Measurements from ENCODE around the gene CCDC80. TPM values are rescaled to one million over a fixed set of nuclear protein-coding genes. Genes with fewer than 3 reads are reported as not detected.

Gene CCDC80, protein sequence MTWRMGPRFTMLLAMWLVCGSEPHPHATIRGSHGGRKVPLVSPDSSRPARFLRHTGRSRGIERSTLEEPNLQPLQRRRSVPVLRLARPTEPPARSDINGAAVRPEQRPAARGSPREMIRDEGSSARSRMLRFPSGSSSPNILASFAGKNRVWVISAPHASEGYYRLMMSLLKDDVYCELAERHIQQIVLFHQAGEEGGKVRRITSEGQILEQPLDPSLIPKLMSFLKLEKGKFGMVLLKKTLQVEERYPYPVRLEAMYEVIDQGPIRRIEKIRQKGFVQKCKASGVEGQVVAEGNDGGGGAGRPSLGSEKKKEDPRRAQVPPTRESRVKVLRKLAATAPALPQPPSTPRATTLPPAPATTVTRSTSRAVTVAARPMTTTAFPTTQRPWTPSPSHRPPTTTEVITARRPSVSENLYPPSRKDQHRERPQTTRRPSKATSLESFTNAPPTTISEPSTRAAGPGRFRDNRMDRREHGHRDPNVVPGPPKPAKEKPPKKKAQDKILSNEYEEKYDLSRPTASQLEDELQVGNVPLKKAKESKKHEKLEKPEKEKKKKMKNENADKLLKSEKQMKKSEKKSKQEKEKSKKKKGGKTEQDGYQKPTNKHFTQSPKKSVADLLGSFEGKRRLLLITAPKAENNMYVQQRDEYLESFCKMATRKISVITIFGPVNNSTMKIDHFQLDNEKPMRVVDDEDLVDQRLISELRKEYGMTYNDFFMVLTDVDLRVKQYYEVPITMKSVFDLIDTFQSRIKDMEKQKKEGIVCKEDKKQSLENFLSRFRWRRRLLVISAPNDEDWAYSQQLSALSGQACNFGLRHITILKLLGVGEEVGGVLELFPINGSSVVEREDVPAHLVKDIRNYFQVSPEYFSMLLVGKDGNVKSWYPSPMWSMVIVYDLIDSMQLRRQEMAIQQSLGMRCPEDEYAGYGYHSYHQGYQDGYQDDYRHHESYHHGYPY
- 54.0 TPM for total RNA-seq
- long read RNA-seq, full-length matches to known transcripts: 31 of 60 reads
- long read RNA-seq, partial matches to known transcripts: 24 of 60 reads
- long read RNA-seq, other reads (novel, unspliced or antisense): 5 of 60 reads

DNA sequence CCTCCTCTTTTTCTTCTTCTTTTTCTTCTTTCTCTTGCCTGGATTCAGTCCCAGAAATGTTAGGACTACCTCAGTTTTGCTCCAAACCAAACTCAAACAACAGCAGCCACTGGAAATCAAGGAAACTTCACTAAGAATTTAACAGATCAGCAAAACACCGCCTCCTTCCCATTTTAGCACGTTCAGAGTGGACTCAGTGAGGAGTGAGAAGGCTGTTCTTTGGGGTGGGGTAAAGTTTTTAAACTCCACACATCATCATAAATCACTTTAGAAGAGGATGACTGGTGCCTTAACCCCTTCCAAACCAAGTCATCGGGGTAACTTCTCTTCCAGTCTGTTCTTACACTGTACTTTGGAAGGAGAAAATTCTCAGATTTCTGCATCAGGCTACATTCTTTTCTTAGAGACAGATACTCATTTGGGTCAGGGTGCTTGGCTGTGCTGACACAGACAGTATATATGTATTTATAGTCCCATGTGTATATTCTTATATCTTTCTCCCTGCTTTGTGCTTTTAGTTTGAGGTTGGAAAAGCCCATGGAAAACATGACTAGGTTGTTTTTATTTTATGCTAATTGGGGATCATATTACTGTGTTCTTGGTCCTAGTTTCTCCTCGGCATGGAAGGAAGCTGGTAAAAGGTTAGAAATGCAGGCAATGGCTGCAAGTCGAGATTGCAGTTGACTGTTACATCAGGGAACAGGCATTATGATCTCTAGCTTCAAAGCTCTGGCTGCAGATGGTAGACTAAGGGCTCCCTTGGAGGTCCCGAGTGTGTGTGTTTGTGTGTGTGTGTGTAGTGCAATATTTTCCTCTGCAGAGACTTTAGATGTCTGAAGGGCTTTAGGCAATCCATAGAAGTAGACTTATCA lies at the start of gene CCDC80:
Gene CCDC80, minus strand, starts transcription at position 214 of the 872 bp plus-strand sequence. CDS start 1,238 bp downstream, outside the sequence.
- DNase-seq (no peak), ATAC-seq (ENCODE audit: poor library complexity) (peak; percentile 50)
- intact Hi-C loops (cut with DNase I): loop anchor here (5.0 kb wide), 2 partner anchors 171 to 341 kb away; no protein-coding TSS in a partner anchor

DNA sequence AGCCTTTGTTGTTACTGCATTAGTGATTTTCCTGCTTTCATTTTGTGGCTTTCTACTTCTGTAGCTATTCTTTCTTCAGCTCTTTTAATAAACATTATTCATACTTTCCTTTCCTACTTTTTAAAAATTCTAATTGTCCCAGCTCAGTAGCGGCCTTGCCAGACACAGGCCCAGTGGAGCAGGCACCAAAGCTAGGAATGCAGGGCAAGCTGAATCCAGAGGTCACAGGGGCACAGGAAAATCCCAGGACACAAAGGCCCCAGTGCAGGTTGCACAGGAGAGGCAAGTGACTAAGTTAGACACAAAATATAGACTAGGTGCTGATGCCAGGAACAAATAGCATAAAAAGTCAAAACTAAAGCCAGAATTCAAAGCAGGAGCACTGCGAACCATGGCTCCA lies 49.0 kb upstream of the CCDC80 start:
- DNase-seq (no peak), ATAC-seq (ENCODE audit: poor library complexity) (no peak)
- intact Hi-C loops (cut with DNase I): no loop called here

DNA sequence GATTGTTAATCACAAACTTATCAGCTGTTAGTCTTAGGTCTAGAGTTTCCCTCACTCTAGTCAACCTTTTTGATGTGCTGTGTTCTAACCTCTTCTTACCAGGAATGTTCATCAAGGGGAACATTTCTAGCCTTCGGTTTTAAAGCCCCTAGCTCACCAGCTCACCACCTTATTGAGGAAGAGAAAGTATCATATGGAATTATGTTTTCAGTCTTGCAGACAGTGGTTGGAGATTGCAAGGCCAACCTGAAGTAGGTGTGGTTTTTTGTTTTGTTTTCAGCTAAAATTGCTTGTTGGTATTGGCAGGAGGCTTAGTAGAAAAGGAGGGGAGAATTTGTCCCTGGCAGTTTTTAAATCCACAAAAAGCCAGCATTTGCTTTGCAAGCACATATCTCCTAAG lies 48.4 kb upstream of the CCDC80 start:
- DNase-seq: no peak
- intact Hi-C loops (cut with DNase I): no loop called here
- ATAC-seq (ENCODE audit: poor library complexity): no peak

DNA sequence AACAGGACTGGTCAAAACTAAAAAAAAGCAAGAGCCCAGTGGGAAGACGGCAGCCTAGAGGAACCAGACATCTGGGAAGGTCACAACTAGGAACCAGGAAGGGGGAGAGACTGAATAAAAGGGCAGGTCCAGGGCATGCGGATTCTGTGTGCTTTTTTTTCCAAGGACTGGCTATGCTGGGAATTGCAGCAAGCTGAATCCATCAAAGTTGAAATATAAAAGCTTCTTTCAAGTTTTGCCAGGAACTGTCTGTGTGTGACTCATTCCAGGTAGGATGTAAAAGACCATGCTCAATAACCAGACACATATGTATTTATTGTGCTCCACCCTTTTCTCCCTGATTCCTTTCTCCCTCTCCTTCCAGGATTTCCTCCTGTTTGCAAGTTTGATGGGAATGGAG lies 47.9 kb upstream of the CCDC80 start:
- intact Hi-C loops (cut with DNase I): no loop called here
- ATAC-seq (ENCODE audit: poor library complexity) (no peak), DNase-seq (no peak)

DNA sequence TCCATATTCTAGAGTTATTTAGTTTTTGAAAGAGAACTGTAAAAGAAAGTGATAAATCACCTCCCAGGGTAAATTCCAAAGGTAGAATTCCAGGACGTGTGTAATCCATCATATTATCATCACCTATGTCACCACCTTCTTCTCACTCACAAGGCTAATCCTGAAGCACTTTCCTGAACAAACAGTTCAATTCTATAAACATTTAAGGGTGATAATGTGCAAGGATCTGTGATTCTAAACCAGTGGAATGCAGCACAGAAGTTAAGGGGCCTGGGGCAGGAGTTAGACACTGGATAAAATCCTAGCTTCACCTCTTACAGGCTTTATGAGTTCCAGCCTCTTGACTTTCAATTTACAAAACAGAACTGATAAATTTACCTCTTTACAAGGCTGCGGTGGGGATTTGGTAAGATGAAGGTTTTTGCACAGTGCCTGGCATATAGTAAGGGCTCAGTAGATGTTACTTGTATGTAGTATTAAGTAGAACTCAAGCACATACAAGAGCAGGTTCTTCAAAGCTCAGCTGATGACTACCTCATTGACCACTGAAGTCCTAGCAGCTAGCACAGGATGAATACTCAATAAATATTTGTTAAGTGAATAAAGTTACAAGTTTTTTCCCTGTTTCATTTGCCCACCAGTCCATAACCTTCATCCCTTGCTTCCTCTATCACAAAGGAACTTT lies 47.3 kb upstream of the CCDC80 start:
- intact Hi-C loops (cut with DNase I): no loop called here
- no peak for DNase-seq
- ATAC-seq (ENCODE audit: poor library complexity): no peak

DNA sequence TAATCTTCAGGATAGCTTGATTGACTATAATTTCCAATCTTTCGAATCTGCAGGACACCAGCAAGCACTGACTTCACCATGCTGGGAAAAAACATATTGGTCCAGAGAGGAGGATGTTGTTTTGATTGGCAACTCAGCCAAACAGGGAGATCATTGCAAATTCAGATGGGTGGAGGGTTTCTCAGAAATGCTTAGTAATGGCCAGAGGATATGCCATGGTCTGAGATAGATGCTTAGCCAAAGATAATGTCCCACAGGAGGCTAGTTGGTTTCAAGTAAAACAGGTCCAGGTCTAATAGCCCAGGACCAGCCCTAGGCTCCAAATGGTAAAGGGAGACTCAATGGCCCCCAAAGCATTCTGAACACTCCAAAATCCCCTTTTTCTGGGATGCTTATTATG lies 46.7 kb upstream of the CCDC80 start:
- no peak for DNase-seq
- intact Hi-C loops (cut with DNase I): no loop called here
- ATAC-seq (ENCODE audit: poor library complexity): no peak

DNA sequence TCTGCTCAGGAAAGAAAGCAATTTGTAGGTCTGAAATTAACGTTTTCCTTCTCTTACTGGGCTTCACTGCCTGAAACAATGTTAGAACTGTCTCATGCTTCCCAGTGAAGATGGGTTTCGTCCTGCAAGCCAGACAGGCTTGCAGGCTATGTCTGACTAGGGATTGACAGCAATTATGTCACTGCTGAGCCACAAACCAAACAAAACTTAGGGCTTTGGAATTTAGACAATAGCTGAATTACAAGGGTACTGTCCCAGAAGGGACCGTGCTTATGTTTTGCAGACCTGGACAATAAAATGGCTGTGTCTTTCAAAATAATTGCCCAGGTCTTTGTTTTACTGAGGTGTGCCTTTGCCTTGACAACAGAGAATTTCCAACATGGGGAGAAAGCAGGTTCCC lies 46.3 kb upstream of the CCDC80 start:
- intact Hi-C loops (cut with DNase I): no loop called here
- DNase-seq (no peak), ATAC-seq (ENCODE audit: poor library complexity) (no peak)

DNA sequence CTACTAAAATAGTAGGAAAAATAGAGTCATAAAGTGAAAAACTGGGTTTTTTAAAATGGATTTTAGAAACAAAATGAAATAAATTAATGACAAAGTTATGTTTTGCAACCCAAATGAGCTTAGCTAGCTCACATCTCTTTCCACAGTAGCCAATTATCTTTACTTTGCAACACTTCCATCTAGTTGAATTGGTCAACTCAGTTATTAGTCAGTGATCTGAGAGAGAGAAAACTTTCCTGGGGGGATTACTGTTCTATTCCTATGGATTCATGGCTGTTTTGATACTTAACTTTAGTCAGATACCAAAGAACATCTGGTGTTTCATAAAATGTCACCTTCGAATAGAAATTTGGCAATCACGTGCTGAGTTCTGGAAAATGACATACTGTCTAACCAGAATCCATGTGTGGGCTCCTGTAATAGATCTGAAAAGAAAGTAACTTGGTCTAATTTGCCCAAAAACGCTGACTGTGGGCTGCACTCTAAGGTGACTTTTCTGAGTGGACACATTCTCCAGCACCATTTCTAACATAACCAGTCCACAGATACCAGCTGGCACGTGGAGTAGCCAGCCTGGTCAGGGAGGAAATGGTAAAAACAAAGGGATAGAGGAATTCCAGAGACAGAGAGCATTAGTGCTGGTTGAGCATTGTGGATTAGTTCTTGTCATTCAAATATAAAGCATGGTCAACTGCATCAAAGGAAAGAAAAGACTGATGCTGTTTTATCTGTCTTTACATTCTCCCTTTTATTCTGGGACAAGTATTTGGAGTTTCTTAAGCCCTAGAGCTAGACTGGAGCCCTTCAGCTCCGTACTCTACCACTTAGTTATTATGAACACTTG lies 45.2 kb upstream of the CCDC80 start:
- intact Hi-C loops (cut with DNase I): no loop called here
- DNase-seq: no peak
- ATAC-seq (ENCODE audit: poor library complexity): no peak

DNA sequence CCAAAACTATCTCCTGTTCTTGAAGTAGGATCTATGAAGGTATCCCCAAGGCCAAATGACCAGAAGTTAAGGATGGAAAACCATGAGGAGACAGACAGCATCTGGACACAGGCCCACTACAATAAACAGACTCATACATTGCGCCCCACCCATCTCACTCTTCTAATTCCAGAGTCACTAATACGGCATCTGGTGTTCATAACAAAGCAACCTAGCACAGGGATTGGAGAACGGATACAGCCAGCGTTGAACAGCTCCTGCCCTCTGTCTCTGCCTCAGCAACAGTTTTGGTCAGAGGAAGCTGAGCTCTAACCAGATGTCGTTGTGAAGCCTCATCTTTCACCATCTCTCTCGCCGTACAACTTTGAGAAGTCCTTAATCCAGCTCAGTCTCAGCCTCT lies 44.5 kb upstream of the CCDC80 start:
- DNase-seq (no peak), ATAC-seq (ENCODE audit: poor library complexity) (no peak)
- intact Hi-C loops (cut with DNase I): no loop called here

DNA sequence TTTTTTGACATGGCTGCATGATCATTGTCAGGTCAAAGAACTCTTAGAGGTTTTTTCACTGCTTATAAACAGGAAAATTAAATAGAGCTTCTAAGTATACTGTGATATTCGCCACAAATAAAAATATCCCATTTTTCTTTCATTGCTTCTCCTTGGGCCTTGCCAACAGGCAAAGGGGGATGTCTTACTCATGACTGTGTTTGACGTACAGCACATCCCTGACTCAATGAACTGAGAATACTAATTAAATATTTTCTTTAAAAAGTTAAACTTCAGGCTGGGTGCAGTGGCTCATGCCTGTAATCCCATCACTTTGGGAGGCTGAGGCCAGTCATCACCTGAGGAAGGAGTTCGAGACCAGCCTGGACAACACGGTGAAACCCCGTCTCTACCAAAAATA lies 41.4 kb upstream of the CCDC80 start:
- intact Hi-C loops (cut with DNase I): no loop called here
- DNase-seq (no peak), ATAC-seq (ENCODE audit: poor library complexity) (no peak)

DNA sequence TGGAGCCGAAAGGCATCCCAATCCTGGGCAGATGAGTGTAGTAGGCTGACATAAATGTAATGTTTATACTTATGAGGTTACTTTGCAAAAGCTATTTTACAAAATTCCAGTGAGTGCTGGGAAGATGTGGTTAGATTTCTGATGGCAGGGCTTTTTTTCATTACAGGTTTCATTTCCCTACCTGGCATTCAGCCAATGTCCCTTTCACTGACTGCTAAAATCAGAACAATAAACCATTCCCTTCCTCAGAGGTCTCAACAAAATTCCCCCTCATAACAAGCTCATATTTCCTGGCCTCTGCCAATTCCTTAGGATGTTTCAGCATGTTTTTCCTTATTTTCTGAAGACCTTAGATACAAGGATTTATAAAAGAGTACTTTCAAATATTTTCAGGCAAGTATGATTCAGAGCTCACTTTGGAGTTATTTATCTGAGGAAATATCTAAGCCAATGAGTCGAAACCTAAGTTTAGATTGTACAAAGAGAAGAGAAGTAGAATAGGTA lies 40.9 kb upstream of the CCDC80 start:
- ATAC-seq (ENCODE audit: poor library complexity) (no peak), DNase-seq (no peak)
- intact Hi-C loops (cut with DNase I): no loop called here

DNA sequence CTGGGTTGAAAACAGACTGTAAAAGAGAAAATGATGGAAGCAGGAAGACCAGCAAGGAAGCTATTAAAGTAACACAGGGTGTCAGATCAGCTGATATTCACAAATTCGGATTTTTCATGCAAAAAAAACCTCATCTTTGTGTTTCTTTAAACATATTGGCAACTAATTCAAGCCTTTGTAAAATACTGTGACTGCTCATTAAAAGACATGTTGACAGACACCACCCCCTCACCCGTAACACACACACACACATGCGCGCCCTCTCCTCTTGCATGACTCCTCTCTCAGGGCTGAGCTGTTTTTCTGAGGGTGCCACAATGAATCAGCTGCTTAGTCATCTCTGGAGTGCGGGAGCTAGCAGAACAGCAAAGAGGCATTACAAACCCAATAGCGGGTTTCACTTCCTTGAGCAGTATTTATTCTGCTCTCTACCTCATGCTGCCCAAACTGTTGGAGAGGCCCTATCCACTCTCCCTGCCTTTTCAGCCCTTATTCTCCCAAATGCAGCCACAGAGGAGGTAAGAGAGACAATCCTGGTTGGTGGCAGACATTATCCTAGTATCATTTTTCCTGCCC lies 35.8 kb upstream of the CCDC80 start:
- ATAC-seq (ENCODE audit: poor library complexity): peak; percentile 86
- intact Hi-C loops (cut with DNase I): no loop called here

DNA sequence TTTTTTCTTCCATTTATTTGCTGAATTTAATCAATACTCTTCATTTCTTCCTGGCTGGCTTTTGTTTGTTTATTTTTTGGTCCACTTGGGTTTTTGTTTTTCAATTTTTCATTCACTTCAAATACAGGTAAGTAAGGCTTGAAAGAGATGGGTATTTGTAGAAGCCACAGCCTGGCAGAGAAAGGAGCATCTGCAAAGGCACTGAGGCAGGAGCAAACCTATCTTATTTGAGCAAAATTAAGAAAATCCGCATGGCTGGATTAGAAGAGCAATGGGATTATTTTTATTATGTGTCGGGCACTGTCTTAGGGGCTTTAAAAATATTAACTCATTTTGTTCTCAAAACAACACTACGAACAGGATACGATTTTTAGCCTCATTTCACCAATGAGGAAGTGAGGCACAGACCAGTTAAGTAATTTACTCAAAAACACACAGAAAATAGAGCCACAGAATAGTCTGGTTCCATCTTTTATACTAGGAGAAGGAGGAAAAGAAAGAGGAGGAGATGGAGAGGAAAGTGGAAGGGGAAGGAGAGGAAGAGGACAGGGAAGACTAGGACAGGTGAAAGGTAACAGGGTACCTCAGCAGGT lies 35.1 kb upstream of the CCDC80 start:
- intact Hi-C loops (cut with DNase I): no loop called here
- DNase-seq (no peak), ATAC-seq (ENCODE audit: poor library complexity) (no peak)

More for the DNA sequence above, 35.8 kb upstream of the CCDC80 start:
- DNase-seq: peak; percentile 52

DNA sequence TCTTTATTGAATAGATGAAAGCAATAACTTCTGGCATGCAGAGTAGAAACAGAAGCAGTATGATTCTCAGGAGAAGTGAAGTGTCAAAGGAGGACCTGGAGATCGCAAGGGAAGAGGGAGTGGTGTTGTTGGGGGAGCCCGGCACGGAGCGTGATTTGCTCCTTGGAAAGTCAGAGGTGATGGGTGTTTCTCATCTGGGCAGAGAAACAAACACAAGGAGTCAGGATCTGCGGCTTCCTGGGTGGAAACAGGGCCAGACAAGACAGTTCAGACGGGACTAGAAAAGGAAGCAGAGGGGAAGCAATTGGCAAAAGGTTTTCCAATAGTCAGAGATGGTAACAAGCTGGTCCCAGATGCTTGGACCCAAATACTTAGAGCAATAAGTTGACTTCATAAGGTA lies 34.4 kb upstream of the CCDC80 start:
- intact Hi-C loops (cut with DNase I): no loop called here
- ATAC-seq (ENCODE audit: poor library complexity) (no peak), DNase-seq (no peak)

DNA sequence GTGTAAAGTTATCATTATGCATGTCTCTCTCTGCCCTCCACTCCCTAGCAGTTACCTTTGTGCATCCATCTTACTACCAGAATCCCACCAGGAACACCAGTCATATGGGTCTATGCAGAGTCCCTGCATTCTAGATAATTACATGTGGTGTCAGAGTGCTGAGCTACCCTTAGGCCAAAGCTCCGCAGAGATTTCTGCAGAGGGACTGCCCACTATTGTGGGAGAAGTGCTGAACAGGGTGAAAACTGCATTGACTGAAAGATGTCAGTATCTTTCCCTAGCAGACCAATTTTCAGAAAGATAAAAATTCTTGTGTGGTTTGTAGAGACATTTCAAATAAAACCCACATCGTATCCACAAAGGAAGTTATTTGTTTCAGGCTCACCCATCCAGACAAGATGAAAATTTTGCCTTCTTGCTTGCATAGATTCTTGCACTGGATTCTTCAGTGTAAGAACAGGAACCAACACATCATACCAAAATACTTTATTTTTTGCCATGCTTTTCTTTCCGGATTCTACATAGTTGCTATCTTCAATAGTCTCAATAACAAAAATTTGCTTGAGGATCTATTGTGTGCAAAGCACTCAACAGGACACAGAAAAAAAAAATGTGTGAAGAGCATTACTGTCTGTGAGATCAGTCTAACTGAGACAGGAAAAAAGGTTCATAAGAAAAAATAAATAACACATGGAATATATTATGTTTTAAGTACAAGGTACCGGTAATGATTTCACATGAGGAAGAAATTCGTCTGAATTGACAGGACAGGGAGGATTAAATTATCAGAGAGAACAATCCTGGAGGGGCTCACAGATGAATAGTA lies 32.0 kb upstream of the CCDC80 start:
- intact Hi-C loops (cut with DNase I): no loop called here
- no peak for DNase-seq
- ATAC-seq (ENCODE audit: poor library complexity): no peak

All from Right ventricle myocardium superior (tissue), 1 donor.